Hepatocyte (in vitro differentiated cells): ENCODE data around the gene DUSP15. TPM values are rescaled to one million over a fixed set of nuclear protein-coding genes. Genes with fewer than 3 reads are reported as not detected.

Experiments
- DNase-seq: peaks from one replicate; pipeline ENCODE4 v3.0.0-alpha.2; 2016; ENCODE audit warnings: low spot score
- H2AFZ ChIP-seq: fragments of 200-600 bp; sonication (generic); 2 replicates; pipeline ENCODE4 v1.6.0; 2016; ENCODE audit warnings: antibody characterized with exemption, mild to moderate bottlenecking
- H3K27ac ChIP-seq: fragments of 200-600 bp; sonication (generic); 2 replicates; pipeline ENCODE4 v1.5.1; 2016; ENCODE audit warnings: mild to moderate bottlenecking
- H3K27me3 ChIP-seq: fragments of 200-600 bp; sonication (generic); 2 replicates; pipeline ENCODE4 v1.6.1; 2016
- H3K36me3 ChIP-seq: fragments of 200-600 bp; sonication (generic); replicated peaks from 2 replicates; pipeline ENCODE4 v1.5.1; 2016; ENCODE audit warnings: low read depth; ENCODE audit not compliant: insufficient read depth
- H3K4me1 ChIP-seq: fragments of 200-600 bp; sonication (generic); 2 replicates; pipeline ENCODE4 v1.5.1; 2016; ENCODE audit warnings: mild to moderate bottlenecking, moderate library complexity; ENCODE audit not compliant: insufficient read depth
- H3K4me2 ChIP-seq: fragments of 200-600 bp; sonication (generic); 2 replicates; pipeline ENCODE4 v1.6.0; 2016
- H3K4me3 ChIP-seq: fragments of 200-600 bp; sonication (generic); 2 replicates; pipeline ENCODE4 v1.5.1; 2016; ENCODE audit warnings: mild to moderate bottlenecking
- H3K79me2 ChIP-seq: fragments of 200-600 bp; sonication (generic); 2 replicates; pipeline ENCODE4 v1.6.0; 2017; ENCODE audit warnings: mild to moderate bottlenecking
- H3K9me2 ChIP-seq: fragments of 200-600 bp; sonication (generic); replicated peaks from 2 replicates; pipeline ENCODE4 v1.6.0; 2017; ENCODE audit warnings: mild to moderate bottlenecking; ENCODE audit not compliant: insufficient read depth
- H3K9me3 ChIP-seq: fragments of 200-600 bp; sonication (generic); 2 replicates; pipeline ENCODE4 v1.5.1; 2016; ENCODE audit warnings: low read depth, mild to moderate bottlenecking
- H4K20me1 ChIP-seq: fragments of 200-600 bp; sonication (generic); 2 replicates; pipeline ENCODE4 v1.6.0; 2016; ENCODE audit warnings: mild to moderate bottlenecking; ENCODE audit not compliant: insufficient read depth, poor library complexity, severe bottlenecking
- CTCF ChIP-seq: fragments of 200-600 bp; sonication (generic); IDR thresholded peaks from 2 replicates; pipeline ENCODE4 v1.5.1; 2016; ENCODE audit warnings: antibody characterized with exemption, mild to moderate bottlenecking; ENCODE audit not compliant: poor library complexity
- EZH2 ChIP-seq: fragments of 200-600 bp; sonication (generic); IDR thresholded peaks from 2 replicates; pipeline ENCODE4 v1.6.1; 2016; ENCODE audit warnings: antibody characterized with exemption, mild to moderate bottlenecking, borderline replicate concordance
- EZH2phosphoT487 ChIP-seq: fragments of 200-600 bp; sonication (generic); IDR thresholded peaks from one replicate; pipeline ENCODE4 v1.6.1; 2018; ENCODE audit warnings: antibody characterized with exemption, mild to moderate bottlenecking, low read depth, moderate library complexity; ENCODE audit not compliant: unreplicated experiment, severe bottlenecking
- WGBS: methylation state at CpG from one replicate; pipeline ENCODE4 v1.1.6; 2016; ENCODE audit warnings: low lambda C conversion rate; ENCODE audit errors: missing lambda C conversion rate; 5-methylcytosine and 5-hydroxymethylcytosine counted together
- polyA plus RNA-seq: library from polyadenylated mRNA; unstranded; fragments of >200 nt; fragmentation: Nextera tagmentation; extraction: Ambion mirVana; gene quantifications from 2 replicates; pipeline ENCODE4 v1.2.1, GENCODE V29; 2016
- total RNA-seq: library from RNA; depleted of rRNA; stranded (reverse); fragments of >200 nt; gene quantifications from 2 replicates; pipeline ENCODE4 v1.2.3, GENCODE V29; 2014

DUSP15 gene
- total and polyA plus RNA-seq, 2 experiments from 2014 or later, result 10.2 to 23.0 TPM

GRCh38 chr20:31916708-31917107 lies 46.4 kb upstream of the DUSP15 start:
- H3K36me3 ChIP-seq, result no peaks in the 10 kb centered on the region
- H3K79me2 ChIP-seq, result no peaks in the 10 kb centered on the region
- no peaks in the 10 kb centered on the region for H3K9me3 ChIP-seq
- no peak for DNase-seq
- H4K20me1 ChIP-seq, result no peaks in the 10 kb centered on the region
- H3K9me2 ChIP-seq, result no peaks in the 10 kb centered on the region
- no peak overlapping the region for H2AFZ ChIP-seq
- peaks cover 21% of the 10 kb centered on the region for H3K4me1 ChIP-seq
- TF ChIP-seq EZH2phosphoT487, result no peak
- no peak for TF ChIP-seq EZH2
- TF ChIP-seq CTCF, result no peak
- H3K27ac ChIP-seq, result no peak overlapping the region
- no peak overlapping the region for H3K4me3 ChIP-seq
- WGBS, result 96% methylated on average over 4 of the region's 4 CpGs
- H3K27me3 ChIP-seq, result no peaks in the 10 kb centered on the region
- H3K4me2 ChIP-seq, result no peak overlapping the region

GRCh38 chr20:31915491-31916280 lies 45.4 kb upstream of the DUSP15 start:
- Histone ChIP-seq H3K79me2 (no peaks in the 10 kb centered on the region), H3K27ac (no peak overlapping the region), H3K4me2 (no peak overlapping the region), H2AFZ (no peak overlapping the region), H3K9me3 (no peaks in the 10 kb centered on the region), H3K36me3 (no peaks in the 10 kb centered on the region), H3K4me1 (peaks cover 21% of the 10 kb centered on the region), H3K4me3 (no peak overlapping the region), H3K27me3 (no peaks in the 10 kb centered on the region), H3K9me2 (no peaks in the 10 kb centered on the region), H4K20me1 (no peaks in the 10 kb centered on the region)
- no peak for DNase-seq
- TF ChIP-seq CTCF (no peak), EZH2 (no peak), EZH2phosphoT487 (no peak)
- 84% methylated on average over 7 of the region's 7 CpGs for WGBS

GRCh38 chr20:31914170-31914569 lies 43.8 kb upstream of the DUSP15 start:
- Histone ChIP-seq H3K27me3 (no peaks in the 10 kb centered on the region), H3K4me2 (no peak overlapping the region), H3K4me1 (peaks cover 21% of the 10 kb centered on the region), H3K9me3 (no peaks in the 10 kb centered on the region), H2AFZ (no peak overlapping the region), H3K27ac (no peak overlapping the region), H3K4me3 (no peak overlapping the region), H3K36me3 (no peaks in the 10 kb centered on the region), H3K9me2 (no peaks in the 10 kb centered on the region), H4K20me1 (no peaks in the 10 kb centered on the region), H3K79me2 (no peaks in the 10 kb centered on the region)
- no peak for DNase-seq
- 72% methylated on average over 5 of the region's 5 CpGs for WGBS
- TF ChIP-seq CTCF, result no peak
- no peak for TF ChIP-seq EZH2
- TF ChIP-seq EZH2phosphoT487, result no peak
